Thyroid gland (tissue), 4 donors: ENCODE measurements around the gene ATP1A2. TPM values are rescaled to one million over a fixed set of nuclear protein-coding genes. Genes with fewer than 3 reads are reported as not detected.

ENCODE experiments used
- DNase-seq, 2 donors: peaks; one replicate each; pipeline ENCODE4 v3.0.0-alpha.2; 2019
- H3K27ac ChIP-seq, 3 donors: fragments of 200-600 bp; sonication (generic); 1 replicate in 2 of 3; 2 replicates in 1 of 3; pipeline ENCODE4 v1.5.1; 2016 to 2019; ENCODE audit warnings: mild to moderate bottlenecking in 1 of 3, moderate library complexity in 1 of 3
- H3K27me3 ChIP-seq: fragments of 200-600 bp; sonication (generic); one replicate; pipeline ENCODE4 v1.5.1; 2019
- H3K36me3 ChIP-seq, 2 donors: fragments of 200-600 bp; sonication (generic); one replicate each; pipeline ENCODE4 v1.5.1; 2016 to 2019
- H3K4me1 ChIP-seq, 2 donors: fragments of 200-600 bp; sonication (generic); one replicate each; pipeline ENCODE4 v1.5.1; 2017 to 2019
- H3K4me3 ChIP-seq, 3 donors: fragments of 200-600 bp; sonication (generic); replicated peaks in 1 of 3; 1 replicate in 2 of 3; 2 replicates in 1 of 3; pipeline ENCODE4 v1.5.1; 2016; ENCODE audit warnings: mild to moderate bottlenecking in 1 of 3
- H3K9me3 ChIP-seq: fragments of 200-600 bp; sonication (generic); one replicate; pipeline ENCODE4 v1.5.1; 2017
- POLR2A ChIP-seq, 2 donors: fragments of 450-650 bp; IDR thresholded peaks; one replicate each; pipeline ENCODE4 v1.6.1; 2017; ENCODE audit warnings: antibody characterized with exemption in 2 of 2, mild to moderate bottlenecking in 2 of 2, moderate library complexity in 1 of 2
- WGBS, 2 donors: methylation state at CpG; one replicate each; pipeline ENCODE4 v1.1.5; 2017; 5-methylcytosine and 5-hydroxymethylcytosine counted together
- intact Hi-C: fragments of 100-400 bp; cut with DNase I; formaldehyde crosslinking; loops from one replicate; pipeline ENCODE4 v1.15.1; 2023
- total RNA-seq, 4 donors: library from RNA; depleted of rRNA; stranded (reverse); fragments of >200 nt; gene quantifications; one replicate each; pipeline ENCODE4 v1.2.3, GENCODE V29; 2016
- TF ChIP-seq, protein P1 (sequence below), 6 experiments: fragments of 200-600 bp in 3 of 6; fragments of 450-650 bp in 3 of 6; sonication (generic) in 3 of 6; IDR thresholded peaks; one replicate each; pipeline ENCODE4 v1.5.1; 2016 to 2019; ENCODE audit warnings: antibody characterized with exemption in 6 of 6, mild to moderate bottlenecking in 2 of 6, inconsistent platforms in 1 of 6, moderate library complexity in 1 of 6

ATP1A2 gene
- total RNA-seq, 4 donors from 2014 or later: 1.1 to 4.2 (median 2.6) TPM

DNA sequence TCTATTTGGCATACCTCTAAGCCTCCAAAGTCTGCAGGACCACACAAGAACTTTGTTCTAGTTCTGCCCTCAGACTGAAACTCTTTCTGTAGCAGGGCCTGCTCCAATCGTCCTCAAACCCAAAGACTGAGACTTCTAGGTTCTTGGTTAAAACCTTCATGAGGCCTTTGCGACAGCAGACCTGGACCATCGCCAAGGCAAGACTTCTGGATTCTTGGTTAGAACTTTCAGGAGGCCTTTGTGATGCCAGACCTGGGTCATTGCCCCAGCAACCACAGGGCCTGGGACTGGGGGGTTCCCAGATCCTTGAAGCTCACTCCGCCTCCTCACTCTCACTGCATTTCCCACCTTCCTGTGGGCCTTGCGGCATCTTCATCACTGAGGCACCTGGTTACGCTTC lies 35.7 kb downstream of the ATP1A2 start, which contains the start of gene ATP1A4:
Gene ATP1A4 (plus strand): TSS at position 301 of the 400 bp plus-strand sequence. CDS start 438 bp downstream, outside the sequence.
- 89 to 90% methylated on average over 6 of the region's 6 CpGs for WGBS, 2 donors
- no peaks in the 10 kb centered on the region for H3K4me1 ChIP-seq
- no peaks in the 10 kb centered on the region for H3K36me3 ChIP-seq
- no peak within 1 kb of the TSS for H3K27ac ChIP-seq
- intact Hi-C loops: no loop called here
- no peak within 1 kb of the TSS for H3K4me3 ChIP-seq
- no peaks in the 10 kb centered on the region for H3K9me3 ChIP-seq
- TF ChIP-seq POLR2A (IDR thresholded peaks at IDR 0.05): no peak
- TF ChIP-seq, protein P1, sequence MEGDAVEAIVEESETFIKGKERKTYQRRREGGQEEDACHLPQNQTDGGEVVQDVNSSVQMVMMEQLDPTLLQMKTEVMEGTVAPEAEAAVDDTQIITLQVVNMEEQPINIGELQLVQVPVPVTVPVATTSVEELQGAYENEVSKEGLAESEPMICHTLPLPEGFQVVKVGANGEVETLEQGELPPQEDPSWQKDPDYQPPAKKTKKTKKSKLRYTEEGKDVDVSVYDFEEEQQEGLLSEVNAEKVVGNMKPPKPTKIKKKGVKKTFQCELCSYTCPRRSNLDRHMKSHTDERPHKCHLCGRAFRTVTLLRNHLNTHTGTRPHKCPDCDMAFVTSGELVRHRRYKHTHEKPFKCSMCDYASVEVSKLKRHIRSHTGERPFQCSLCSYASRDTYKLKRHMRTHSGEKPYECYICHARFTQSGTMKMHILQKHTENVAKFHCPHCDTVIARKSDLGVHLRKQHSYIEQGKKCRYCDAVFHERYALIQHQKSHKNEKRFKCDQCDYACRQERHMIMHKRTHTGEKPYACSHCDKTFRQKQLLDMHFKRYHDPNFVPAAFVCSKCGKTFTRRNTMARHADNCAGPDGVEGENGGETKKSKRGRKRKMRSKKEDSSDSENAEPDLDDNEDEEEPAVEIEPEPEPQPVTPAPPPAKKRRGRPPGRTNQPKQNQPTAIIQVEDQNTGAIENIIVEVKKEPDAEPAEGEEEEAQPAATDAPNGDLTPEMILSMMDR (IDR thresholded peaks at IDR 0.05): no peak
- DNase-seq: no peak
- H3K27me3 ChIP-seq: no peaks in the 10 kb centered on the region

DNA sequence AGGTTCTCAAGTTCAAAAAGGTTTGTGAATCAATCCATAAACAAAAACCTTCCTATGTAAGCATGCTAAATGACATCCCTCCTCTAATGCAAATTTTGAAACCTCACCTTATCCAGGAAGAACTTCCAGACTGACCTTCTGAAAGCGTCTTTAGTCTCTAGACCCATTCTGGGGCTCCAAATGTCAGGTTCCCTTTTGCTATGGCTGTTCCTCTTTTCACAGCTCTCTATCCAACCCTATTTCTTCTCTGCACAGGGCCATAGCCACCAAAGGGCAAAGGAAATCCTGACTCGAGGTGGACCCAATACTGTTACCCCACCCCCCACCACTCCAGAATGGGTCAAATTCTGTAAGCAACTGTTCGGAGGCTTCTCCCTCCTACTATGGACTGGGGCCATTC lies 39.2 kb downstream of the ATP1A2 start:
- TF ChIP-seq, protein P1 (IDR thresholded peaks at IDR 0.05): no peak
- no peak for TF ChIP-seq POLR2A (IDR thresholded peaks at IDR 0.05)
- 81 to 92% methylated on average over 3 of the region's 3 CpGs for WGBS, 2 donors
- Histone ChIP-seq H3K9me3 (no peaks in the 10 kb centered on the region), H3K27ac (no peak overlapping the region), H3K4me3 (no peak overlapping the region), H3K36me3 (no peaks in the 10 kb centered on the region), H3K4me1 (peaks cover 8 to 11% of the 10 kb centered on the region in 2 donors), H3K27me3 (no peaks in the 10 kb centered on the region)
- no peak for DNase-seq
- intact Hi-C loops: no loop called here

DNA sequence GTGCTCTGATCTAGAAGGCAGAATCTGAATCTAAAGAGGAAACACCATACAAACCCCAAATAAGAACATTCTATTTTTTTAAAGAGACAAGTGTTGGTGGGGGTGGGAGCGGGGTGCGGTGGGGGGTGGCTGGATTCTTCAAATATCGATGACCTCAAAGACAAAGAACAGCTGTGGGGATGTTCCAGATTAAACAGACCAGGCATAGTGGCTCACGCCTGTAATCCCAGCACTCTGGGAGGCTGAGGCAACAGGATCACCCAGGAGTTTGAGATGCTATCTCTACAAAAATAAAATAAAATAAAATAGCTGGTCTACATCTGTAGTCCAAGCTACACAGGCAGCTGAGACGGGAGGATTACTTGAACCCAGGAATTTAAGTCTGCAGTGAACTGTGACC lies 40.8 kb downstream of the ATP1A2 start:
- 78 to 82% methylated on average over 5 of the region's 5 CpGs for WGBS, 2 donors
- TF ChIP-seq POLR2A (IDR thresholded peaks at IDR 0.05): no peak
- TF ChIP-seq, protein P1 (IDR thresholded peaks at IDR 0.05): no peak
- intact Hi-C loops: no loop called here
- no peak overlapping the region for H3K27ac ChIP-seq
- no peaks in the 10 kb centered on the region for H3K9me3 ChIP-seq
- H3K4me3 ChIP-seq: no peak overlapping the region
- H3K27me3 ChIP-seq: no peaks in the 10 kb centered on the region
- DNase-seq: no peak
- H3K36me3 ChIP-seq: no peaks in the 10 kb centered on the region
- peaks cover 8 to 16% of the 10 kb centered on the region in 2 donors for H3K4me1 ChIP-seq

DNA sequence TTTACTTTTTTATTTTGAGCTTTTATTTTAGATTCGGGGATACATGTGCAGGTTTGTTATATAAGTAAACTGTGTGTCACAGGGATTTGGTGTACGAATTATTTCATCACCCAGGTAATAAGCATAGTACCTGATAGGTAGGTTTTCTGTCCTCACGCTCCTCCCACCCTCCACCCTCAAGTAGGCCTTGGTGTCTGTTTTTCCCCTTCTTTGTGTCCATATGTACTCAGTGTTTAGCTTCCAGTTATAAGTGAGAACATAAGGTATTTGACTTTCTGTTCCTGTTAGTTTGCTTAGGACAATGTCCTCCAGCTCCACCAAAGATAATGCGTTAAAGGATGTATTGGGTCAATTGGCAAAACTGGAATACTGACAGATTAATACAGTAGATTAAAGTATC lies 41.6 kb downstream of the ATP1A2 start:
- Histone ChIP-seq H3K36me3 (no peaks in the 10 kb centered on the region), H3K9me3 (no peaks in the 10 kb centered on the region), H3K4me3 (no peak overlapping the region), H3K27me3 (no peaks in the 10 kb centered on the region), H3K4me1 (peaks cover 8 to 20% of the 10 kb centered on the region in 2 donors), H3K27ac (no peak overlapping the region)
- 81 to 95% methylated on average over 4 of the region's 4 CpGs for WGBS, 2 donors
- no peak for DNase-seq
- TF ChIP-seq, protein P1 (IDR thresholded peaks at IDR 0.05): no peak
- no peak for TF ChIP-seq POLR2A (IDR thresholded peaks at IDR 0.05)
- intact Hi-C loops: no loop called here

DNA sequence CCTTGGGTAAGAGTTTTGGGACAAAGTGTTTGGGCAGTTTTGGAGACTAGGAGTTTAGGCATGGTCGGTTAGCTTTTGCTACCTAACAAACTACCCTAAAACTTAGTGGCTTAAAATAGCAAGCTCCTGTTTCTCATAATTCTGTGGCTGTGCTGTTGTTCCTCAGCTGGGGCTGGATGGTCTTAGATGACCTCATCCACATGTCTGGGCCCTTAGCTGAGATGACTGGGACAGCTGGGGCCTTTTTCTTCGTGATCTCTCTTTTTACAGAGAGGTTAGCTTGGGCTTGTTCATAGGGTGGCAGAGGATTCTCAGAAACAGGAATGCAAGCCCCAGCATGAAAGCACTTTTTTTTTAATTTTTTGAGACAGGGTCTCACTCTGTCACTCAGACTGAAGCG lies 42.5 kb downstream of the ATP1A2 start:
- H3K36me3 ChIP-seq: no peaks in the 10 kb centered on the region
- no peak overlapping the region for H3K27ac ChIP-seq
- 90 to 91% methylated on average over 3 of the region's 3 CpGs for WGBS, 2 donors
- TF ChIP-seq, protein P1 (IDR thresholded peaks at IDR 0.05): no peak
- no peak for TF ChIP-seq POLR2A (IDR thresholded peaks at IDR 0.05)
- H3K4me1 ChIP-seq: peaks cover 8 to 28% of the 10 kb centered on the region in 2 donors
- no peaks in the 10 kb centered on the region for H3K9me3 ChIP-seq
- no peaks in the 10 kb centered on the region for H3K27me3 ChIP-seq
- no peak overlapping the region for H3K4me3 ChIP-seq
- DNase-seq: no peak
- intact Hi-C loops: no loop called here
